ENCODE results near the gene GCN1.
"Not testable (repeated sequence)": the region's sequence is repeated elsewhere in the genome, so short reads cannot be mapped to it uniquely, and the experiment has no call there.

GCN1 gene

GRCh38 chr12:120211243-120211903 is 16.9 kb upstream of the GCN1 start:
- Histone ChIP-seq H3K36me3 (ENCODE audit: insufficient read depth) (no peaks in the 10 kb centered on the region), H3K27me3 (ENCODE audit: insufficient read depth, low read depth) (no peaks in the 10 kb centered on the region), H2AFZ (ENCODE audit: low read depth) (no peak overlapping the region), H4K20me1 (ENCODE audit: insufficient read depth) (no peaks in the 10 kb centered on the region), H3K4me2 (no peak overlapping the region), H3K4me3 (IDR thresholded peaks at IDR 0.05; ENCODE audit: insufficient read depth, low read depth, low read length) (no peak overlapping the region), H3K9ac (no peak overlapping the region), H3K79me2 (ENCODE audit: insufficient read depth, low read depth) (no peaks in the 10 kb centered on the region), H3K4me1 (ENCODE audit: low read depth, poor library complexity, severe bottlenecking) (peaks cover 10% of the 10 kb centered on the region), H3K27ac (no peak overlapping the region)
- TF ChIP-seq CTCF (conservative IDR thresholded peaks at IDR 0.05; ENCODE audit: low read depth, low read length), result no peak

GRCh38 chr12:120209851-120210250 is 15.3 kb upstream of the GCN1 start:
- Histone ChIP-seq H3K4me3 (IDR thresholded peaks at IDR 0.05; ENCODE audit: insufficient read depth, low read depth, low read length) (no peak overlapping the region), H3K4me1 (ENCODE audit: low read depth, poor library complexity, severe bottlenecking) (peaks cover 10% of the 10 kb centered on the region), H3K79me2 (ENCODE audit: insufficient read depth, low read depth) (no peaks in the 10 kb centered on the region), H3K36me3 (ENCODE audit: insufficient read depth) (no peaks in the 10 kb centered on the region), H3K27me3 (ENCODE audit: insufficient read depth, low read depth) (no peaks in the 10 kb centered on the region), H4K20me1 (ENCODE audit: insufficient read depth) (no peaks in the 10 kb centered on the region), H3K27ac (no peak overlapping the region), H2AFZ (ENCODE audit: low read depth) (no peak overlapping the region), H3K4me2 (no peak overlapping the region), H3K9ac (no peak overlapping the region)
- no peak for TF ChIP-seq CTCF (conservative IDR thresholded peaks at IDR 0.05; ENCODE audit: low read depth, low read length)

- no peak overlapping the region for H3K27ac ChIP-seq
- no peak overlapping the region for H3K9ac ChIP-seq
- no peak for TF ChIP-seq CTCF (conservative IDR thresholded peaks at IDR 0.05; ENCODE audit: low read depth, low read length)
- no peak overlapping the region for H2AFZ ChIP-seq (ENCODE audit: low read depth)
- no peaks in the 10 kb centered on the region for H3K36me3 ChIP-seq (ENCODE audit: insufficient read depth)
- no peak overlapping the region for H3K4me2 ChIP-seq
- no peaks in the 10 kb centered on the region for H4K20me1 ChIP-seq (ENCODE audit: insufficient read depth)
- H3K27me3 ChIP-seq (ENCODE audit: insufficient read depth, low read depth), result no peaks in the 10 kb centered on the region
- no peaks in the 10 kb centered on the region for H3K79me2 ChIP-seq (ENCODE audit: insufficient read depth, low read depth)
- H3K4me1 ChIP-seq (ENCODE audit: low read depth, poor library complexity, severe bottlenecking), result no peaks in the 10 kb centered on the region
- H3K4me3 ChIP-seq (IDR thresholded peaks at IDR 0.05; ENCODE audit: insufficient read depth, low read depth, low read length), result no peak overlapping the region
Observed at GRCh38 chr12:120207227-120207626, 12.7 kb upstream of the GCN1 start.

- H2AFZ ChIP-seq (ENCODE audit: low read depth); H4K20me1 ChIP-seq (ENCODE audit: insufficient read depth); H3K36me3 ChIP-seq (ENCODE audit: insufficient read depth); H3K9ac ChIP-seq; H3K4me2 ChIP-seq; H3K27ac ChIP-seq; H3K27me3 ChIP-seq (ENCODE audit: insufficient read depth, low read depth); H3K4me3 ChIP-seq (IDR thresholded peaks at IDR 0.05; ENCODE audit: insufficient read depth, low read depth, low read length); H3K79me2 ChIP-seq (ENCODE audit: insufficient read depth, low read depth); H3K4me1 ChIP-seq (ENCODE audit: low read depth, poor library complexity, severe bottlenecking): not testable (repeated sequence)
Observed at GRCh38 chr12:120206781-120207180, 12.3 kb upstream of the GCN1 start.

GRCh38 chr12:120206228-120206627 is 11.7 kb upstream of the GCN1 start:
- H3K27ac ChIP-seq, result no peak overlapping the region
- no peaks in the 10 kb centered on the region for H4K20me1 ChIP-seq (ENCODE audit: insufficient read depth)
- H3K79me2 ChIP-seq (ENCODE audit: insufficient read depth, low read depth), result no peaks in the 10 kb centered on the region
- TF ChIP-seq CTCF (conservative IDR thresholded peaks at IDR 0.05; ENCODE audit: low read depth, low read length), result no peak
- no peaks in the 10 kb centered on the region for H3K27me3 ChIP-seq (ENCODE audit: insufficient read depth, low read depth)
- no peak overlapping the region for H3K9ac ChIP-seq
- H3K4me1 ChIP-seq (ENCODE audit: low read depth, poor library complexity, severe bottlenecking), result no peaks in the 10 kb centered on the region
- H3K36me3 ChIP-seq (ENCODE audit: insufficient read depth), result no peaks in the 10 kb centered on the region
- H2AFZ ChIP-seq (ENCODE audit: low read depth), result no peak overlapping the region
- H3K4me3 ChIP-seq (IDR thresholded peaks at IDR 0.05; ENCODE audit: insufficient read depth, low read depth, low read length), result no peak overlapping the region
- H3K4me2 ChIP-seq, result no peak overlapping the region

All from KMS-11 (cell line).